Left ventricle myocardium inferior (tissue), 1 donor: ENCODE results near the gene MDFIC. TPM values are rescaled to one million over a fixed set of nuclear protein-coding genes. Genes with fewer than 3 reads are reported as not detected.
A peak's percentile ranks its signal among the peaks of the same experiment; 100 is the strongest.

Experiments used
- DNase-seq: peaks from one replicate; pipeline ENCODE4 v3.0.0-alpha.2; 2020
- H3K27ac ChIP-seq: fragments of 200-600 bp; replicated peaks from 2 replicates; pipeline ENCODE4 v1.8.0; 2021
- H3K27me3 ChIP-seq: fragments of 200-600 bp; 2 replicates; pipeline ENCODE4 v1.8.0; 2021; ENCODE audit warnings: low read depth
- H3K36me3 ChIP-seq: fragments of 200-600 bp; 2 replicates; pipeline ENCODE4 v1.8.0; 2021
- H3K4me1 ChIP-seq: fragments of 200-600 bp; 2 replicates; pipeline ENCODE4 v1.8.0; 2021
- H3K4me3 ChIP-seq: fragments of 200-600 bp; 2 replicates; pipeline ENCODE4 v1.8.0; 2021; ENCODE audit warnings: mild to moderate bottlenecking, moderate library complexity
- H3K9me3 ChIP-seq: fragments of 200-600 bp; replicated peaks from 2 replicates; pipeline ENCODE4 v1.8.0; 2021
- CTCF ChIP-seq: fragments of 200-600 bp; IDR thresholded peaks from 2 replicates; pipeline ENCODE4 v1.8.0; 2021; ENCODE audit warnings: antibody characterized with exemption, mild to moderate bottlenecking, borderline replicate concordance
- intact Hi-C: fragments of 100-400 bp; cut with micrococcal nuclease; formaldehyde crosslinking; loops from one replicate; pipeline ENCODE4 v1.11.0; 2022
- total RNA-seq: library from RNA; stranded (reverse); fragmentation: NEBNext Ultra II Directional; extraction: Animal tissue kit (Norgen Biotek cat#: 25700); gene quantifications from one replicate; pipeline ENCODE4 v1.2.1, GENCODE V29; 2021
- donor health status: DM: no; HTN: yes; CAD: no; lungs with severe emphysema.

The MDFIC gene
- total RNA-seq, 1 donor from 2014 or later: 26.5 TPM

- no peaks in the 10 kb centered on the region for H3K9me3 ChIP-seq
- no peaks in the 10 kb centered on the region for H3K27me3 ChIP-seq
- peaks cover 5% of the 10 kb centered on the region for H3K36me3 ChIP-seq
- no peak for TF ChIP-seq CTCF
- no peak overlapping the region for H3K27ac ChIP-seq
- intact Hi-C loops: no loop called here
- H3K4me3 ChIP-seq: no peak overlapping the region
- H3K4me1 ChIP-seq: peaks cover 25% of the 10 kb centered on the region
- DNase-seq: no peak
Observed at GRCh38 chr7:114942446-114943175, 20.7 kb downstream of the MDFIC start.

GRCh38 chr7:114943530-114943929 is 21.6 kb downstream of the MDFIC start:
- H3K27me3 ChIP-seq: no peaks in the 10 kb centered on the region
- peaks cover 20% of the 10 kb centered on the region for H3K4me1 ChIP-seq
- H3K27ac ChIP-seq: no peak overlapping the region
- H3K4me3 ChIP-seq: no peak overlapping the region
- H3K36me3 ChIP-seq: peaks cover 5% of the 10 kb centered on the region
- TF ChIP-seq CTCF: no peak
- intact Hi-C loops: no loop called here
- no peak for DNase-seq
- no peaks in the 10 kb centered on the region for H3K9me3 ChIP-seq

GRCh38 chr7:114943953-114944744 is 22.3 kb downstream of the MDFIC start:
- Histone ChIP-seq H3K27ac (peak overlapping the region; percentile 66), H3K9me3 (no peaks in the 10 kb centered on the region), H3K36me3 (peaks cover 5% of the 10 kb centered on the region), H3K4me3 (peak overlapping the region; percentile 51), H3K4me1 (peaks cover 20% of the 10 kb centered on the region), H3K27me3 (no peaks in the 10 kb centered on the region)
- intact Hi-C loops: no loop called here
- DNase-seq: no peak
- TF ChIP-seq CTCF: no peak

GRCh38 chr7:114944745-114945625 is 23.1 kb downstream of the MDFIC start:
- Histone ChIP-seq H3K27me3 (no peaks in the 10 kb centered on the region), H3K4me3 (peak overlapping the region; percentile 51), H3K36me3 (peaks cover 5% of the 10 kb centered on the region), H3K27ac (peak overlapping the region; percentile 66), H3K9me3 (no peaks in the 10 kb centered on the region), H3K4me1 (peaks cover 20% of the 10 kb centered on the region)
- TF ChIP-seq CTCF: no peak
- intact Hi-C loops: no loop called here
- DNase-seq: peak; percentile 73

GRCh38 chr7:114949231-114949630 is 27.3 kb downstream of the MDFIC start:
- TF ChIP-seq CTCF: no peak
- Histone ChIP-seq H3K36me3 (peaks cover 5% of the 10 kb centered on the region), H3K27ac (no peak overlapping the region), H3K4me3 (no peak overlapping the region), H3K4me1 (peaks cover 10% of the 10 kb centered on the region), H3K27me3 (no peaks in the 10 kb centered on the region), H3K9me3 (no peaks in the 10 kb centered on the region)
- intact Hi-C loops: no loop called here
- no peak for DNase-seq
